GM18526 (cell line): Measurements from ENCODE around the gene RMND5A.

Experiments
- POLR2A ChIP-seq: IDR thresholded peaks from 3 replicates; pipeline ENCODE4 v1.6.1; 2011; ENCODE audit not compliant: insufficient read length; ENCODE audit errors: extremely low read depth

The RMND5A gene

DNA sequence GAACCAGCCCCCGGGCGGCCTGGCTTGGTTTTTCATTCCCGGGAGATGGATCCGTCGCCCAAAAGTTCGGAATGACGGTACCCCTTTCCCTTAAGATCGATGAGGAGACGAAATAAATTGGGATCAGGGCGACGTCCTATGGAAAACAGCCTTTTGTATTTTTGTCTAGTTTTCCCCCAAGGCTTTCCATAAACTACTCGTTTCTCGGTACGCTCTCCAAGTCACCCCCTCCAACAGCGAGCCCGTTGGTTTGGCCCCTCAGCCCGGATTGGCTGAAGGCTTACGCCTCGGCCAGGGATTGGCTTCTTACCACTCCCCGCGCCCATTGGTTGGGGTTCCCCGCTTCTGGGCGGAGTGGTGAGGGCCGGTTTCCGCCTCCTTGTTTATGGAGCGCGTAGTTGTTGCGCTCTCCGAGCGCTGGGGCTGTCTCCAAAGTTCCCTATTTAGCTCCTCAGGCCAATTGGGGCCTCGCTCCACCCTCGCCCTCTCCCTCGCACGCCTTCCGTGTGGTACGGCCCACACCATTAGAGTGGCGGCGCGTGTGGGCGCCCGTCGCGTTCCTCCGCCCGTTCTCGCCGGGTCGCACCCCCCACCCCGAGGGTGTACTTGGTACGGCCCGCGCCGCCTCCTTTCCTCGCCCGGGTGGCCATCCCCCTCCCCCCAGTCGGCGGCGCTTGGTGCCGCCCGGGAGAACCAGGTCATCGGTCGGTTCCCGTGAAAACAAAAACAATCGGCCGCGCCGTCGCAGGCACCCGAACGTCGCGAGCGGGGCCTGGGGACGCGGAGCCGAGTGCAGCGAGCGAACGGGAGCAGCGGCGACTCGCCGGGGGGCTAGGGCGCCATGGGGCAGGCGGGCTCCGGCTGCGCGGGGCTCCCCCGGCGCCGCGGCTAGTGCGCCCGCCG lies at the start of gene RMND5A:
Gene RMND5A (plus strand): TSS at position 655 of the 903 bp plus-strand sequence. CDS start 377 bp downstream, outside the sequence.
- peak; percentile 57 for TF ChIP-seq POLR2A

GRCh38 chr2:86671337-86671981 lies 48.6 kb upstream of the RMND5A start:
- TF ChIP-seq POLR2A, result no peak

- no peak for TF ChIP-seq POLR2A
These were observed 48.0 kb upstream of the RMND5A start for GRCh38 chr2:86672027-86672545.

DNA sequence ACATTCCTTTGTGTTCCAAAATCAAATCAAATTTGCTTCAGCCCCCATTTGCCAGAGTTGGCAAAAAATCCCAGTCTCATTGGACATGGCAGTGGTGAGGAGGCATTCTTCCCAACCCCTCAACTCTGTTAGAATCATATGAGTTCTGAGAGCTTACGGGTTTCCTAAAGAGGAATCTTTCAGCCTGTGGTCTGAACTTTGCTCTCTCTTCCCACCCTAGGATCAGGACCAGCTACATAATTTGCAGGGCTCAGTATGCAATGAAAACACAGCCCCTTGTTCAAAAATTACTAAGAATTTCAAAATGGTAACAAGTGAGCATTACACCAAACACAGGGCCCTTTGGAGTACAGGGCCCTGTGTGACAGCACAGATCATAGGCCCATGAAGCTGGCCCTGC lies 47.1 kb upstream of the RMND5A start:
- no peak for TF ChIP-seq POLR2A

- no peak for TF ChIP-seq POLR2A
These were observed 46.0 kb upstream of the RMND5A start for GRCh38 chr2:86673986-86674670.

- no peak for TF ChIP-seq POLR2A
These were observed 45.0 kb upstream of the RMND5A start for GRCh38 chr2:86675104-86675503.

DNA sequence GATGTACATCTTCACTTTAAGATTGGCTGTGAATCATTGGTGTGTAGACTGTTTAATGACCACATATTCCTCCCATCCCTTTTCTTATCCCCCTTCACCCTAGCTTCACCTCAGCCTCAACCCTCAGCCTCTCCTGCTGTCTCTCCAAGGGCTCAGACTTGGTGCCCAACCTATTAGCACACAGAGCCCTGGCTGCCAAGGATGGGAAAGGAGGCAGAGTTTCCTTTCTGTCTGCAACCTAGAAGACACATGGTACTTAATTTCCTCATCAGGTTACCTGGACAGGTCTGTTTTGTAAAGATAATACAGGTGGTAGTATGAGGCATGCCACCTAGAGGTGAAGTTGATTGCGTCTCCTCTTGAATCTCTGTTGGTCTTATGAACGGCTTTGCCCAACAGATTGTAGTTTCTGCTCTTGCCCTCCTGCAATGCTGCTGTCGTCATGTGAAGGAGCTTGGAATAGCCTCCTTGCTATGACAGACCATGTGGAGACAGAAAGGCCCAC lies 44.5 kb upstream of the RMND5A start:
- TF ChIP-seq POLR2A, result no peak

DNA sequence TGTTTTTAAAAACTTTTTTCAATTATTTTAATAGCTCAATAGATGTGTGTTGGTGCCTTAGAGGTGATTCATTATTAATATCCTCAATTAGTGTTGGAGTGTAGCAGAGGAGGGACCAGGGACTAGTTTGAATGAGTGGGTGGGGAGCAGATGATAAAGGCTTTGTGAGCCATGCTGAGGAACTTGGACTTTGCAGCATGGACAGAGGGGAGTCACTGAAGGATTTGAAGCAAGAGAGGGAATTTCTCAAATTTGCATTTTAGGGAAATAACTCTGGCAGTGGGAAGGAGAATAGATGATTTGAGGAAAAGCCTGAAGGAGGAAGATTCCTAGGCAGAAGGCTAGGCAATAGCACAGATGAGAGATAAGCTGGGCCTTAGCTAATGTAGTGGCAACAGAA lies 42.3 kb upstream of the RMND5A start:
- TF ChIP-seq POLR2A, result no peak

- TF ChIP-seq POLR2A, result no peak
These were observed 41.1 kb upstream of the RMND5A start for GRCh38 chr2:86679036-86679435.

GRCh38 chr2:86685351-86685750 lies 34.7 kb upstream of the RMND5A start:
- no peak for TF ChIP-seq POLR2A

DNA sequence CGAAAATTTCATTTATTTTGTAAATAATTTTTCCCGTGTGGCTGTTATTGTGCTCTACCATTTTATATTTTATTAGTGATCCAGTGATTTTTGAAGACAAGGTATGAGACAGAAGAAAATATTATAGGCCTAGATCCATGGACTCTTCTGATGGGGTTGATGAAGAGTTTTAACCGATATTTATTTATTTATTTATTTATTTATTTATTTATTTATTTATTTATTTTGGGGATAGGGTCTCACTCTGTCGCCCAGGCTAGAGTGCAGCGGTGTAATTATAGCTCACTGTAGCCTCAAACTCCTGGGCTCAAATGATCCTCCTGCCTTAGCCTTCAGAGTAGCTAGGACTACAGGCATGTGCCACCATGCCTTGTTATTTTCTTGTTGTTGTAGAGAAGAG lies 33.6 kb upstream of the RMND5A start:
- TF ChIP-seq POLR2A, result no peak

GRCh38 chr2:86686905-86687304 lies 33.2 kb upstream of the RMND5A start:
- TF ChIP-seq POLR2A, result no peak

- TF ChIP-seq POLR2A, result no peak
These were observed 24.9 kb upstream of the RMND5A start for GRCh38 chr2:86695053-86695691.

DNA sequence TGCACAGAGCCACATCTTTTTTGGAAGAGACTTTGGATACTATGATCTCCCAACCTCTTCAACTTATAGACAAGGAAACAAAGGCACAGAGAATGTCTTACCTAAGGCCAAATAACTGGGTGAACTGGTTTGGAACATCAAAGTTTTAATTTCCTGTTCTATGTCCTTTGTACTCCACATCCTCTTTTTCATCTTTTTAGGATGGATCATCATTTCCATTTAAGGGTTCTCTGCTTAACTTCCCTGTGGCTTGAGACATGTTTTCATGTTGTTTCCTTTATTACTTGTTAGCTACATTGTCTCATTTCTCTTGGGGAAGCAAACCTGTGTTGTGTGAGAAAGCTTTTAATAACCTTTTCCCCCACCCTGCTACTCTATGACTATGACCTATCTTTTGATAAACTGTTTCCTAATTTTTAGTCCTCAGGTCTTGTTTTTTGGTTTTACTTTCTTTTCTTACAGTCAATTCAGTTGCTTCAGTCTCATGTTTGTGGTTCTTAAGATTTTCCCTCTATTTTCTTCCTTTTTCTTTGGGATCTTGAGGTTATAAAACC lies 22.5 kb upstream of the RMND5A start:
- no peak for TF ChIP-seq POLR2A

GRCh38 chr2:86700690-86701089 lies 19.4 kb upstream of the RMND5A start:
- no peak for TF ChIP-seq POLR2A
